HCT116 (cell line): Measurements from ENCODE around the gene CAMK2G. TPM values are rescaled to one million over a fixed set of nuclear protein-coding genes. Genes with fewer than 3 reads are reported as not detected.
"Not testable (repeated sequence)": the region's sequence is repeated elsewhere in the genome, so short reads cannot be mapped to it uniquely, and the experiment has no call there.

Source experiments
- ATAC-seq: fragments of 200-7000 bp; cut with Tn5 transposase; 2 replicates; pipeline ENCODE4 v1.9.1; 2020; ENCODE audit warnings: mild to moderate bottlenecking, moderate library complexity
- BruUV-seq: library from RNA; stranded (reverse); fragments of 400-500 nt; replicated peaks from 2 replicates; lab custom pipeline; 2021; lab: Mats Ljungman, UMichigan
- CTCF ChIA-PET: fragments of 300-600 bp; sonication (Branson Sonifier 250); formaldehyde crosslinking; loops from one replicate; lab custom pipeline; 2021; ENCODE audit warnings: antibody characterized with exemption; lab: Charles Lee
- POLR2A ChIA-PET: fragments of 300-600, 350-600 bp; sonication (Branson Sonifier 250); formaldehyde crosslinking; loops from one replicate; lab custom pipeline; 2021; ENCODE audit warnings: antibody characterized with exemption; lab: Charles Lee
- RAD21 ChIA-PET, 2 experiments: fragments of 300-600 bp; sonication (Branson Sonifier 250); formaldehyde crosslinking; loops; one replicate each; lab custom pipeline; 2023; ENCODE audit warnings: low total read pairs in 2 of 2; ENCODE audit not compliant: uncharacterized antibody in 2 of 2, unreplicated experiment in 2 of 2, low non-redundant PET in 1 of 2; lab: Charles Lee
- DNase-seq: peaks from one replicate; pipeline ENCODE4 v3.0.0-alpha.2; 2010; ENCODE audit warnings: low read depth, low spot score
- H2AFZ ChIP-seq: fragments of 200-600 bp; shearing (Covaris generic), sonication (generic); 2 replicates; pipeline ENCODE4 v1.6.1; 2017; ENCODE audit warnings: low read depth, mixed run types, mixed read lengths, antibody characterized with exemption, low read length; ENCODE audit not compliant: poor library complexity, severe bottlenecking
- H3K27ac ChIP-seq: 2 replicates; pipeline ENCODE4 v1.5.1; 2012; ENCODE audit warnings: low read depth, low read length
- H3K27me3 ChIP-seq: fragments of 200-600 bp; sonication (generic); 2 replicates; pipeline ENCODE4 v1.6.1; 2016; ENCODE audit warnings: mixed run types, low read length, mixed read lengths; ENCODE audit not compliant: insufficient read depth
- H3K36me3 ChIP-seq, 2 experiments: fragments of 200-500 bp in 1 of 2; fragments of 200-600 bp in 1 of 2; sonication (Bioruptor generic) in 1 of 2; sonication (generic) in 1 of 2; 2 replicates each; pipeline versions ENCODE4 v1.5.1 to v1.6.1; 2014 to 2016; ENCODE audit warnings: low read length in 2 of 2, inconsistent platforms in 1 of 2, mixed read lengths in 1 of 2, mixed run types in 1 of 2; ENCODE audit not compliant: insufficient read depth in 2 of 2, control insufficient read depth in 1 of 2
- H3K4me1 ChIP-seq, 2 experiments: fragments of 200-600 bp in 1 of 2; sonication (generic) in 1 of 2; 2 replicates each; pipeline versions ENCODE4 v1.5.1 to v1.6.1; 2012 to 2017; ENCODE audit warnings: low read length in 2 of 2, inconsistent platforms in 1 of 2, mild to moderate bottlenecking in 1 of 2, mixed read lengths in 1 of 2, mixed run types in 1 of 2, moderate library complexity in 1 of 2; ENCODE audit not compliant: insufficient read depth in 2 of 2, control insufficient read depth in 1 of 2
- H3K4me2 ChIP-seq: fragments of 200-600 bp; sonication (generic); 2 replicates; pipeline ENCODE4 v1.6.1; 2017; ENCODE audit warnings: mixed run types, low read length, mixed read lengths
- H3K4me3 ChIP-seq, 2 experiments: fragments of 200-600 bp in 1 of 2; sonication (generic) in 1 of 2; replicated peaks in 1 of 2; 2 replicates each; pipeline ENCODE4 v1.5.1; 2011 to 2016; ENCODE audit warnings: low read length in 2 of 2, control low read depth in 1 of 2, low read depth in 1 of 2, mild to moderate bottlenecking in 1 of 2, mixed read lengths in 1 of 2, mixed run types in 1 of 2
- H3K79me2 ChIP-seq: fragments of 200-600 bp; sonication (generic); 2 replicates; pipeline ENCODE4 v1.6.1; 2017; ENCODE audit warnings: mild to moderate bottlenecking, mixed run types, low read length, moderate library complexity, mixed read lengths; ENCODE audit not compliant: insufficient read depth
- H3K9ac ChIP-seq: fragments of 200-600 bp; sonication (generic); 2 replicates; pipeline ENCODE4 v1.6.1; 2016; ENCODE audit warnings: low read length, mixed read lengths
- H3K9me2 ChIP-seq: fragments of 200-600 bp; sonication (generic), shearing (Covaris generic); 2 replicates; pipeline ENCODE4 v1.6.1; 2017; ENCODE audit warnings: mixed run types, mild to moderate bottlenecking, moderate library complexity; ENCODE audit not compliant: insufficient read depth
- H3K9me3 ChIP-seq, 2 experiments: fragments of 200-500 bp in 1 of 2; fragments of 200-600 bp in 1 of 2; sonication (Bioruptor generic) in 1 of 2; sonication (generic) in 1 of 2; 2 replicates each; pipeline ENCODE4 v1.6.1; 2014 to 2017; ENCODE audit warnings: low read length in 2 of 2, mixed read lengths in 2 of 2, inconsistent platforms in 1 of 2, low read depth in 1 of 2, mild to moderate bottlenecking in 1 of 2, mixed run types in 1 of 2, moderate library complexity in 1 of 2; ENCODE audit not compliant: control insufficient read depth in 1 of 2, insufficient read depth in 1 of 2
- H4K20me1 ChIP-seq: fragments of 200-600 bp; sonication (generic), shearing (Covaris generic); 2 replicates; pipeline ENCODE4 v1.6.1; 2017; ENCODE audit warnings: mixed run types, mild to moderate bottlenecking, moderate library complexity; ENCODE audit not compliant: insufficient read depth
- CEBPB ChIP-seq: IDR thresholded peaks from 2 replicates; pipeline ENCODE4 v1.6.1; 2012; ENCODE audit warnings: low read depth
- SP1 ChIP-seq: IDR thresholded peaks from 2 replicates; pipeline ENCODE4 v1.6.1; 2012; ENCODE audit warnings: low read depth
- ZBTB33 ChIP-seq: IDR thresholded peaks from 2 replicates; pipeline ENCODE4 v1.6.1; 2011; ENCODE audit warnings: mild to moderate bottlenecking, low read length, moderate library complexity; ENCODE audit not compliant: insufficient replicate concordance; ENCODE audit errors: extremely low read depth
- intact Hi-C: fragments of 100-400 bp; cut with micrococcal nuclease; formaldehyde crosslinking; loops from 2 replicates; pipeline ENCODE4 v1.10.0; 2022
- total RNA-seq: library from RNA; stranded (reverse); gene quantifications from one replicate; pipeline ENCODE4 v1.2.1, GENCODE V29; 2021; ENCODE audit not compliant: unreplicated experiment

The CAMK2G gene
- total RNA-seq, 1 experiment from 2014 or later = 28.3 TPM

DNA sequence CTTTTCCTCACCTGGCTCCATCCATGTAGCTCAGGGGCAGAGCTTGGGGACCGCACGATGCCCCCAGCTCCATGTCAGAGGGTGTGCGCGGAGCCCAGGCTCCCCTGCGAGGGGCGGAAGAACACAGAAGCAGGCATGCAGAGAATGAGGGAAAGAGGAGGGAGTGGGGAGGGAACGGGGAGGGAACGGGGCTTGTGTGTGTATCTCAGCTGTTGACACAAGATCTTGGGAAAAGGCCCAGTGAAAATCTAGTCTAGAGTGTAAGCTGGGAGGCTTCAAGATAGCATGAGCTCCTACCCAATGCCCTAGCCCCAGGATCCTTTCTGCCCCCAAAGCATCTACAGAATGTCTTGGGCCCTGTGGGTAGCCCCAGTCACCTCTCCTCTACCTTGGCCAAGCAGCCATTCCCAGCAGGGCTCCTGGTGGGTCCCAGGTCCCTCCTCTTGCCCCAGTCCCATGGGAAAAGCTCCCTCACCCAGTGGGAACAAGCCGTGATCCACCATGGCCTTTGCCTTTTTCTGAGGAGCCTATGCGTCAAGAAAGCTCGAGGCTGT, 37.9 kb downstream of the CAMK2G start:
- no peaks in the 10 kb centered on the region for H3K79me2 ChIP-seq
- no peak overlapping the region for H3K4me3 ChIP-seq
- H3K4me2 ChIP-seq = no peak overlapping the region
- TF ChIP-seq CEBPB (no peak), ZBTB33 (no peak), SP1 (no peak)
- ChIA-PET CTCF (no interaction called here), POLR2A (no interaction called here), RAD21 (no interaction called here)
- no peaks in the 10 kb centered on the region for H4K20me1 ChIP-seq
- no peak overlapping the region for H3K27ac ChIP-seq
- H3K36me3 ChIP-seq = peaks cover 14 to 21% of the 10 kb centered on the region in 2 experiments; a peak in 3 of 4 replicates
- no peak for DNase-seq
- no peaks in the 10 kb centered on the region for H3K27me3 ChIP-seq
- H3K9me3 ChIP-seq = no peaks in the 10 kb centered on the region
- no peak overlapping the region for H2AFZ ChIP-seq
- intact Hi-C loops = no loop called here
- BruUV-seq = no TSS peak
- no peaks in the 10 kb centered on the region for H3K9me2 ChIP-seq
- ATAC-seq = no peak
- H3K9ac ChIP-seq = no peak overlapping the region
- H3K4me1 ChIP-seq = peaks cover 0 to 9% of the 10 kb centered on the region in 2 experiments; a peak in 2 of 4 replicates

DNA sequence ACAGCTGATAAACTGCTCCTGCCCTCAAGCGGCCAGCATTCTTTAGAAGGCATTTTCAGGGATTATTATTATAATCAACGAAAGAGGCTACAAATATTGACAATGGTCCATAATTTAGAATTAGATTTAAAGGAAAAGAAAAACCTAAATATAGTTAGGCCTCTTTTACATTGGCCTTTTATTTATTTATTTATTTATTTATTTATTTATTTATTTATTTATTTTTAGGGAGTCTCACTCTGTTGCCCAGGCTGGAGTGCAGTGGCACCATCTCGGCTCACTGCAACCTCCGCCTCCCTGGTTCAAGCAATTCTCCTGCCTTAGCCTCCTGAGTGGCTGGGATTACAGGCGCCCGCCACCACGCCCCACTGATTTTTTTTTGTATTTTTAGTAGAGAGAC, 45.3 kb downstream of the CAMK2G start:
- H3K9me3 ChIP-seq, POLR2A ChIA-PET, H3K4me3 ChIP-seq, H3K79me2 ChIP-seq, H3K9me2 ChIP-seq, CTCF ChIA-PET, intact Hi-C loops, H3K36me3 ChIP-seq, H3K9ac ChIP-seq, H3K27ac ChIP-seq, ATAC-seq, H3K4me1 ChIP-seq, H4K20me1 ChIP-seq, BruUV-seq, DNase-seq, H2AFZ ChIP-seq, H3K27me3 ChIP-seq, H3K4me2 ChIP-seq, RAD21 ChIA-PET: not testable (repeated sequence)
